ENCODE measurements around the gene ADAMTS7.
"Not testable (repeated sequence)": the region's sequence is repeated elsewhere in the genome, so short reads cannot be mapped to it uniquely, and the experiment has no call there.

Gene ADAMTS7, protein sequence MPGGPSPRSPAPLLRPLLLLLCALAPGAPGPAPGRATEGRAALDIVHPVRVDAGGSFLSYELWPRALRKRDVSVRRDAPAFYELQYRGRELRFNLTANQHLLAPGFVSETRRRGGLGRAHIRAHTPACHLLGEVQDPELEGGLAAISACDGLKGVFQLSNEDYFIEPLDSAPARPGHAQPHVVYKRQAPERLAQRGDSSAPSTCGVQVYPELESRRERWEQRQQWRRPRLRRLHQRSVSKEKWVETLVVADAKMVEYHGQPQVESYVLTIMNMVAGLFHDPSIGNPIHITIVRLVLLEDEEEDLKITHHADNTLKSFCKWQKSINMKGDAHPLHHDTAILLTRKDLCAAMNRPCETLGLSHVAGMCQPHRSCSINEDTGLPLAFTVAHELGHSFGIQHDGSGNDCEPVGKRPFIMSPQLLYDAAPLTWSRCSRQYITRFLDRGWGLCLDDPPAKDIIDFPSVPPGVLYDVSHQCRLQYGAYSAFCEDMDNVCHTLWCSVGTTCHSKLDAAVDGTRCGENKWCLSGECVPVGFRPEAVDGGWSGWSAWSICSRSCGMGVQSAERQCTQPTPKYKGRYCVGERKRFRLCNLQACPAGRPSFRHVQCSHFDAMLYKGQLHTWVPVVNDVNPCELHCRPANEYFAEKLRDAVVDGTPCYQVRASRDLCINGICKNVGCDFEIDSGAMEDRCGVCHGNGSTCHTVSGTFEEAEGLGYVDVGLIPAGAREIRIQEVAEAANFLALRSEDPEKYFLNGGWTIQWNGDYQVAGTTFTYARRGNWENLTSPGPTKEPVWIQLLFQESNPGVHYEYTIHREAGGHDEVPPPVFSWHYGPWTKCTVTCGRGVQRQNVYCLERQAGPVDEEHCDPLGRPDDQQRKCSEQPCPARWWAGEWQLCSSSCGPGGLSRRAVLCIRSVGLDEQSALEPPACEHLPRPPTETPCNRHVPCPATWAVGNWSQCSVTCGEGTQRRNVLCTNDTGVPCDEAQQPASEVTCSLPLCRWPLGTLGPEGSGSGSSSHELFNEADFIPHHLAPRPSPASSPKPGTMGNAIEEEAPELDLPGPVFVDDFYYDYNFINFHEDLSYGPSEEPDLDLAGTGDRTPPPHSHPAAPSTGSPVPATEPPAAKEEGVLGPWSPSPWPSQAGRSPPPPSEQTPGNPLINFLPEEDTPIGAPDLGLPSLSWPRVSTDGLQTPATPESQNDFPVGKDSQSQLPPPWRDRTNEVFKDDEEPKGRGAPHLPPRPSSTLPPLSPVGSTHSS (N-terminal part only)

DNA sequence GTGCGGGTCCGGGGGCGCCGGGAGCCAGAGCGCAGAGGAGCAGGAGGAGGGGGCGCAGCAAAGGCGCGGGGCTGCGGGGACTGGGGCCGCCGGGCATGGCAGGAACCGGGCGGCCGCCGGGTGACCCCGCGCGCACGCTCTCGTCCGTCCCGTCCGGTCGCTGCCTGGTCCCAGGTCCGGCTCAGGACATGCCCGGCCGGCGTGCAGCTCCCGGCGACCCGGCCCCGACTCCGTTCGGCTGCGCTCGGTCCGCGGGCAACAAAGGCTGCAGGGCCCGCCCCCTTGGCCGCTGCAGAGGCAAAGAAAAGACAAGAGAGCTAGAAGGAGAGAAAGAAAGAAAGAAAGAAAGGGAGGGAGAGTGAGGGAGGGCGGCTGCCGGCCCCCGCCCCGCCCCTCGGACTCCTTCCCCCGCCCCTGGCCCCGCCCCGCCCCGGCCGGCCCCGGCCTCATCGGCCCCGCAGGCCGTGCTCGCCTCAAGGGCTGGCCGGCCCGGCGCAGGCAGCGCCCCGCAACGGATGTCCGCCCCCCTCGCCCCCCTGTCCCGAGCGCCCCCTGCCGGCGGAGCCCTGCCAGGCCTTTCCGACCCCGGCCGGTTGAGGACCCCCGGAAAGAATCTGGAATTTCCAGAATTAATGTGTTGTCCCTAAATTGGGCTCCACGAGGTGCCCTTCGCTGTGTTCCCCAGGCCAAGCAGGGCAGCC lies at the start of gene ADAMTS7:
TSS of gene ADAMTS7 (minus strand) at position 341 of the 701 bp plus-strand sequence. CDS start at position 97, 244 bp downstream.
- peak; percentile 42 for DNase-seq (ENCODE audit: low spot score)

DNA sequence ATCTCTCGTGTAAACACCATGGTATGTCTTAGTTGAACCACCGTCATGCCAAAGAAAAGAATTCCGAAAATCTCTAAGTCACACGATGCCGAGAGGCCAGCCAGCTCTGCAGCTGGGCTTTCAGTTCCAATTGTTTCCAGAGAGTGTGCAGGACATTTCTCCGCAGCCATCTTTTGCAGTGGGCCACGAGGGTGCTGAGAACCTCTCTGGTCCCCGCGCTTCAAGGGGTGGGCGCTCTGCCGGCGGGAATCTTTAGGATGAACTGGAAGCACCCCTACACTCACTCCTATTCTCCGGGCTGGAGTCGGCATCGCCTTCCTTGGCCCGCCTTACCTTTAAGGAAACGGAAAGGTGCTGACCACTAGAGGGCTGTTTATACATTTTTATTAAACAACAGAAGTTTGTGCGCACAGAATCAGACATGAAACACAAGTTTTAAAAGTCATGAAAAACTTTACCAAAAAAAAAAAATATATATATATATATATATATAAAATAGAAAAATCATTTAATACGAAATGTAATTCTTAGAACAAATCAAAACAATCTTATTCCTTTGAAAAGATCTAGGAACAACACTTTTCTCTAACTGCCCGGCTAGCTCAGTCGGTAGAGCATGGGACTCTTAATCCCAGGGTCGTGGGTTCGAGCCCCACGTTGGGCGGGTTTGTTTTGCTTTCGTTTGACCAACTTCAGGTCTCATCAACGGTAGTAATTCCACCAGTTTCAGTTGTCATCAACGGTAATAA lies 48.9 kb upstream of the ADAMTS7 start:
- DNase-seq (ENCODE audit: low spot score): peak; percentile 86

DNA sequence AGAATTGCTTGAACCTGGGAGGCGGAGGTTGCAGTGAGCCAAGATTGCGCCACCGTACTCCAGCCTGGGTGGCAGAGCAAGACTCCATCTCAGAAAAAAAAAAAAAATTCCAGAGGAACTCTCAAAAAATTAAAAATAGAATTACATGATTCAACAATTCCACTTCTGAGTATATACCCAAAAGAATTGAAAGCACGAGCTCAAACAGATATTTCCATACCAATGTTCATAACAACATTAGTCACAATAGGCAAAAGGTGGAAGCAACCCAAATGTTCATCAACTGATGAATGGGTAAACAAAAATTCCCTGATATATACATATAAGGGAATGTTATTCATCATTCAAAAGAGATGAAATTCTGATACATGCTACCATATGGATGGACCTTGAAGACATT lies 44.5 kb upstream of the ADAMTS7 start:
- no peak for DNase-seq (ENCODE audit: low spot score)

DNA sequence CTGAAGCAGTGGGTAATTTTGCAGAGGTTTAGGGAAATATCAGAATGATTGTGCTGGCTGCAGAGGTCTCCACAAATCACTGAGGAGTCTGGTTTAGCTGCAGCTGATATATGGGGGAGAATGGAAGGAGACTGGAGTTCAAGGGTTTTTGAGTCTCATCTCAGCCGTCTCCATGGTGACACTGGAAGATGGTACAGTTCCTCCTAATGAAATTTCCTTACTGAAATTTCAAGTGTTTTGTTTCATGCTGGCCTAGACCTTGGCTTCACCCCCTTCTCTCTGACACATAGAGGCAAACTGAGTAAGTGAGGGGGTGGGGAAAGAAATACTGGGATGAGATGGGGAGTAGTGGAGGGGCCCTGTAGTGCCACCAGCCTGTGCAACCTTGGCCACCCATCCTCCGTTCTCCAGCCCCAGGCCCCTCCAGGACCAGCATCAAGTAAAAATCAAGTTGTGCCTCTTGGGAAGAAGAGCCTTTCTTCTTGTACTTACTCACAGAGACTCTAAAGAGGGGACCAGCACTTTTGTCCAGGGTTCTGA lies 43.6 kb upstream of the ADAMTS7 start:
- no peak for DNase-seq (ENCODE audit: low spot score)

DNA sequence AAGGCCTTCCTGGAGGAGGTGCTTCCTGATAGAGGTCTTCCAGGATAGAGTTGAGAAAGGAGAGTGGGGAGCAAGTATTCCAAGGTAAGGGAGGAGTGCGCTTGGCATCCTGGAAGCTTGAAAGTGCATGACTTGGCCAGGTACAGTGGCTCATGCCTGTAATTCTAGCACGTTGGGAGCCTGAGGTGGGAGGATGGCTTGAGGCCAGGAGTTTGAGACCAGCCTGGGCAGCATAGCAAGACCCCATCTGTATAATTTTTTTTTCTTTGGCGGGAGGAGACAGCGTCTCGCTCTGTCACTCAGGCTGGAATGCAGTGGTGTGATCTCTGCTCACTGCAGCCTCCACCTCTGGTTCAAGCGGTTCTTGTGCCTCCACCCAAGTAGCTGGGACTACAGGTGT lies 42.2 kb upstream of the ADAMTS7 start:
- DNase-seq (ENCODE audit: low spot score): no peak

DNA sequence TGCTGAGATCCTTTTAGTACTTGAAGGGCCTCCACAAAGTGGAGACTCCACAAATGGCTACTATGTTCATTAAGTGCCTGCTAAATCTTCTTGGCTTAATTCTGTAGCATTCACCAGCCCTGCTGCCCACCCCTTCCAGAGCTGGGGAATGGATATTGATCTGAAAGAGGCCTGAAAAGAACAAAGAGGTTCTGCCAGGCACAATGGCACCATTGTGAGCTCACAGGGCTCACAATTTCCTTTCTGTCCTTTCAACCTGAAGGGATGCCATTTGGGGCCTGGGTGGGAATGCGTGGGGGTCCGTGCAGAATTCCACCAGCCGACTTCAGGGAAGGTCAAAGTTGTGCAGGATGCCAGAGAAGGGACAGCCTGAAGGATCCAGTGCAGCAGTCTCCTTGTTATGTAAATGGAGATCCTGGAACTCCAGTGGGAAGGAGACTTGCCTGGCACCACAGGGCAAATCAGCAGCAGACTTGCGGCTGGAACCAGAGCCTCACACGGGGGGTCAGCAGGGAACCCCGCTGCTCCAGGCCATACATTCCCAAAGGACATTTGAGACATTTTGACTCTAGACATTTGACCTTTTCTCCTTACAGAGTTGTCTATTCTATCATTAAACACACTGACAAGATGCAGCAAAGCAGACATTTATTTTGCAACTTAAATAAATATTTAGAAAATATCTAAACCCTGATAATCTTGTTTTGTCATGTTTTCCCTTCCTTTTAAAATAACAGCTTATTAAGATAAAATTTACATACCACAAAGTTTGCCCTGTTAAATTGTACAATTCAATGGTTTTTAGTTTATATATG lies 39.9 kb upstream of the ADAMTS7 start:
- DNase-seq (ENCODE audit: low spot score): no peak

DNA sequence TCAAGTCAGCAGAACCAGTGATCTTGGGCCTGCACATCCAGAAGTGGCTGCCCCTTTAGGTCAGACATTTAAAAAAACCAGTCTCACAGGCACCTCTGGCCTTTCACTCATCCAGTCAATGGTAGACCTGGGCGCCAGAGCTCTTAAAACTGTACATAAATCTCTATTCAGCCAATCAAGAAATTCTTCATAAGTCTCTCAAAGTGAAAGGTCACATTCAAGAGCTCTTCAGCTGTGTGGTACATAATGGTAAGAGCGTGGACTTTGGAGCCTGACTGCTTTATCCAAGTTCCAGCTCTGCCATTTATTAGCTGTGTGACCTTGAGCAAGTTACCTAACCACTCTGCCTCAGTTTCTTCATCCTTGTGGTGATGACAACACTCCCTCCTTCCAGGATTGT lies 39.1 kb upstream of the ADAMTS7 start:
- no peak for DNase-seq (ENCODE audit: low spot score)

DNA sequence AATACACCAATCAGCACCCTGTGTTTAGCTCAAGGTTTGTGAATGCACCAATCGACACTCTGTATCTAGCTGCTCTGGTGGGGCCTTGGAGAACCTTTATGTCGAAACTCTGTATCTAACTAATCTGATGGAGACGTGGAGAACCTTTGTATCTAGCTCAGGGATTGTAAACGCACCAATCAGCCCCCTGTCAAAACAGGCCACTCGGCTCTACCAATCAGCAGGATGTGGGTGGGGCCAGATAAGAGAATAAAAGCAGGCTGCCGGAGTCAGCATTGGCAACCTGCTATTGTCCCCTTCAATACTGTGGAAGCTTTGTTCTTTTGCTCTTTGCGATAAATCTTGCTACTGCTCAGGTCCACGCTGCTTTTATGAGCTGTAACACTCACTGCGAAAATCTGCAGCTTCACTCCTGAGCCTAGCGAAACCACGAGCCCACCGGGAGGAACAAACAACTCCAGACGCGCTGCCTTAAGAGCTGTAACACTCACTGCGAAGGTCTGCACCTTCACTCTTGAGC lies 36.2 kb upstream of the ADAMTS7 start:
- DNase-seq (ENCODE audit: low spot score): not testable (repeated sequence)

DNA sequence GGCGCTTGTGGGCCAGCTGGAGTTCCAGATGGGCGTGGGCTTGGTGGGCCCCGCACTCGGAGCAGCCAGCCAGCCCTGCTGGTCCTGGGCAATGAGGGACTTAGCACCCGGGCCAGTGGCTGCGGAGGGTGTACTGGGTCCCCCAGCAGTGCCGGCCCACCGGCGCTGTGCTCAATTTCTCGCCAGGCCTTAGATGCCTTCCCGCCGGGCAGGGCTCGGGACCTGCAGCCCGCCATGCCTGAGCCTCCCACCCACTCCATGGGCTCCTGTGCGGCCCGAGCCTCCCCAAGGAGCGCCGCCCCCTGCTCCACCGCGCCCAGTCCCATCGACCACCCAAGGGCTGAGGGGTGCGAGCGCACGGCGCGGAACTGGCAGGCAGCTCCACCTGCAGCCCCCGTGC lies 35.6 kb upstream of the ADAMTS7 start:
- not testable (repeated sequence) for DNase-seq (ENCODE audit: low spot score)

DNA sequence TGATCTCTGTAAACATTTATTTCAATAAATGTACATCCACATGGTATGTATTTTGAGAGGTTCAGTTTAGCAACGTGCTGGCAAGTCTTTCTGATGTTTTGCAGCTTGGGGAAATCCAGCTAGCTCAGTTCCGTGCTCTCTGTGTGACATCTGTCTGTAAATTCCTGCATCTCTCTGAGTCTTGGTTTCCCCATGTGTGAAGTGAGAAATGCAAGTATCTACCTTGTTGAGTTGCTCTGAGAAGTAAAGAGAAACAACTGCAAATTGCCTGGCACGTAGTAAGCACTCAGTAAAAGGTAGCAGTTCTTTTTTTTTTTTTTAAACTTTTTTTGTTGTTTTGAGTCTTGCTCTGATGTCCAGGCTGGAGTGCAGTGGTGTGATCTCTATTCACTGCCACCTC lies 31.3 kb upstream of the ADAMTS7 start:
- DNase-seq (ENCODE audit: low spot score): no peak

DNA sequence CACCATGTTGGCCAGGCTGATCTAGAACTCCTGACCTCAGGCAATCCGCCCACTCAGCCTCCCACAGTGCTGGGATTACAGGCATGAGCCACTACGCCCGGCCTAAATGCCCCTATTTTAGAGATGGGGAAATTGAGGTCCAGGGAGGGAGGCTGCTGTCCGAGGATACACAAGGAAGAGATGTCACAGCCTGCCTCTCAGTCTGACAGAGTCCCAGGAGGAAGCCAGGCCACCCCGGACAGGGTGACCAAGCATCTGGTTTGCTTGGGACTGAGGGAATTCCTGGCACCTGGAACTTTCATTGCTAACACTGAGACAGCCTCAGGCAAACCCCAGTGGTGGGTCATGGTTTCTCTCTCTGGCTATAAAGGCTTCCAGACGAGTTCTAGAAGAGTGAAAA lies 30.6 kb upstream of the ADAMTS7 start:
- no peak for DNase-seq (ENCODE audit: low spot score)

DNA sequence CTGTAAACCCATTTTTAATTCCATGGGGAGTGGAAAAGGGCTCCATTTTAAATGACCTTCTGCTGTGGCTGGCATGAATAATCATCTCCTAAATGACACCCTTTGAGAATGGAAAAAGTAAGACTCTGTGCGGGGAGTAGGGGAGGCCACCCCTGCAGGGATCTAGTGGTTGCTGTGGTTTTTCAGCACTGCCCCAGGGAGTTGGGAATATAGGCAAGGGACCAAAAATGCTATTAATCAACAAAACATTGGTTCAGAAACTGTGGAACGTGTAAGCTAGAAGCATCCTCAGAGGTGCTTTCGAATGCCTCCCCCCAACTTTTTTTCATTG lies 30.1 kb upstream of the ADAMTS7 start:
- no peak for DNase-seq (ENCODE audit: low spot score)

DNA sequence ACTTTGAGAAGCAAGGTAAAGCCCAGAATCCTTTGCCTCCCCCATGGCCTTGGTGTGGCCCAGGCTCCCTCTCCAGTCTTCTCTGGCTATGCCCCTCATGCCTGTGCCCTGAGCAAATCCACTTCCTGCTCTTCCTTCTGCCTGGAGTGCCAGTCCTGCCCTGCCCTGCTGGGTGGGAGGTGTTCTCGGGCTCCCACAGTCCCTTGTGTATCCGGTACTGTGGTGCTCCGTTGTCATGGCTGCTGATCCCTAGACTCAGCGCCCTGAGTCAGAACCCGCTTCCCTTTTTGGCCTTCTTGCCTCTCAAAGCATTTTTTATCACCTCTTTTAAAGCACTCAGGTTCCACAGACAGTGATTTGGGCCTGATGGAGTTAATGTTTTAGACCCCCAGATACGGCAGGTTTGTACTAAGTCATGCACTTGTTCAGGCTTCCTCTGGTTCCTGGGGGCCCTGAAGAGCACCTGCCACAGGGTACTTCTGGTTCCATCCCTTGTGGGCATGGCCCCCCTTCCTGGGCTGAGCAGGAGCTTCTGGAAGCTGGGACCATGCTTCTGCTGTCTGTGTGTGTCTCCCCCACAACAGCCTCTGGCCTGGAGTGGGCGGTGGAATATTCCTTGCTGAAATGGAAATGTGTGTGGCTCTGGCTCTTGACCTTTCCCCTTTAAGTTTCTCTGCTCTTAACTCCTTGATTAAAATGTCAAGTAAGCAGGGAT lies 29.6 kb upstream of the ADAMTS7 start:
- no peak for DNase-seq (ENCODE audit: low spot score)

DNA sequence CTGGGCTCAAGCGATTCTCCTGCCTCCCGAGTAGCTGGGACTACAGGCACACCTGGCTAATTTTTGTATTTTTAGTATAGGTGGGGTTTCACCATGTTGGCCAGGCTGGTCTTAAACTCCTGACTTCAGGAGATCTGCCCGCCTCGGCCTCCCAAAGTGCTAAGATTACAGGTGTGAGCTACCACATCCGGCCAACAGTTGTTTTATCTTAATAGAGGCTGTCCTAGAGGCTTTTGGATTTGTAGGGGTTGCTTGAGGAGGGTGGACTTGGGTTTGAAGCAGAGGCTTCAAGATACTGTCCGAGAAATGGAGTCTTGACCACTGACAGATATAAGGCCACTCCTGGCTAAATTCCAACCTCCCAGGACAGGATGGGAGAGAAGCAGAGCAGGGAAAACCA lies 27.9 kb upstream of the ADAMTS7 start:
- DNase-seq (ENCODE audit: low spot score): not testable (repeated sequence)

DNA sequence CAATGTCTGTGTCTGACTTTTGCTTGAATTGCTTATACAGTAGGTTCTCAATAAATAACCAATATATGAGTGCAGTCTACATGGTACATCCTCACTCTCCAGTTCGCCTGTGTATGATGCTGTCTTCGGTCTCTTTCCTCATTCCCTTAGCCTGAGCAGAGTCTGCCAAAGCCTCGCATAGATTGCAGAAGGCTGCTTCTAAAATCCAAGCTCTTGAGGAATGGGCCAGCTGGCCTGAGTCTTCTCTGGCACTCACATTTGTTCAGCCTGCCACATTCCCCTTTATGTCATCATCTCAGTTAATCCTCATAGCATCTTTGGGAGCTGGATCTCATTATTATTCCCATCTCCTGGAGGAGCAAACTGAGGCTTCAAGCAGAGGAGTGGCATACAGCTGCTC lies 27.2 kb upstream of the ADAMTS7 start:
- no peak for DNase-seq (ENCODE audit: low spot score)

DNA sequence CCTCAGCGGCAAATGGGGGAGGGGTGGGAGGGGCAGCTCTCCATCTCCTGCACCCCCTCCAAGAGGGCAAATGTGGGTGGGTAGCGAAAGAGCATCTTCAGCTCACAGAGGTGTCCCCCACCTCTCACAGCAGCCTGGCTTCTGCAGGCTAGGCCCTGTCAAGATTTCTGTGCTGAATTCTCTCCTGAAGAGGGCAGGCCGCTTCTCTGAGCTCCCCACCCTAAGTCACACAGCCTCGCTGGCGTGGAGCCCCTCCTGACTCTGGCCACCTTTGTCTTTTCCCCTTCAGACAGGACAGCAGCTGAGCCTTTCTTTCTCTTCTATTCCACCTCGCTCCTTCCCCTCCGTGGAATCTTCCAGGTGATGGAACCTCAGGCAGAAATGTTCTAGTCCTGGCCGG lies 26.3 kb upstream of the ADAMTS7 start:
- DNase-seq (ENCODE audit: low spot score): no peak

DNA sequence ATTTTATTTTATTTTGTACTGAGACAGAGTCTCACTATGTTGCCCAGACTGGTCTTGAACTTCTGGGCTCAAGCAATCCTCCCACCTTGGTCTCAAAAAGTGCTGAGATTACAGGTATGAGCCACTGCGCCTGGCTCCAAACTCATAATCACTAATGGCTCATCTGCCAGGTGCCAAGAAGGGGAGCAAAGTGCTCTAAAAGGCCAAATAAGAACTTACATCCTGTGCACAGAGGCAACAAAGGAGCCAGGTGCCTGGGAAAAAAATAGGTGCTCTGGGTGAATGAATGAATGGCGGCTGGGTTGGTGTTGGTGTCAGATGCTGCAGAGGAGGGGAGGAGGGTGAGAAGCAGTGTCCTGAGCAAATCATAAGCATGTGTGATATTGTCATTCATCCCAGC lies 25.9 kb upstream of the ADAMTS7 start:
- DNase-seq (ENCODE audit: low spot score): no peak

DNA sequence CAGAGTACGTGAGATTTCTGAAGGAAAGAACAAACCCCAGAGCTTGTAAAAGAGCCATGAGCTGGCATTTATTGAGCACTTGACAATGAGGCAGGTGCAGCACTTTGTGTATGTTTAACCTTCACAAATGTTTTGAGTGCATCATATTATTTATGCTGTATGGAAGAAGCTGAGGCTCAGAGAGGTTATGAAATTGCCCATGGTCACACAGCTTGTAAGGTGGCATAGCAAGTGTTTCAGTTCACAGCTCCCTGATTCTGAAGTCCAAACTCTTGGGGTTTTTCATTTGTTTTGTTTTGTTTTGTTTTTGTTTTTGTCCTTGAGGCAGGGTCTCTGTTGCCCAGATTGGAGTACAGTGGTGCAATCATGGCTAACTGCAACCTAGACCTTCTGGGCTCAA lies 25.1 kb upstream of the ADAMTS7 start:
- DNase-seq (ENCODE audit: low spot score): no peak

Data from activated CD4-positive, alpha-beta T cell treated with anti-CD3 and anti-CD28 coated beads, Interleukin-2, Interleukin-4, amounts not matched to agents 100 ng/mL and 50 ng/mL, durations not matched to agents 16 hours and 8 hours (primary cell).